OCI-LY3 (cell line): Measurements from ENCODE around the gene TNNT3.

Experiments used
- H2AFZ ChIP-seq: fragments of 200-600, 300-600 bp; shearing (Covaris generic); 2 replicates; pipeline ENCODE4 v1.6.0; 2014; ENCODE audit warnings: antibody characterized with exemption, low read depth, low read length
- H3K27ac ChIP-seq: fragments of 200-600, 300-600 bp; sonication (generic); 2 replicates; pipeline ENCODE4 v1.5.1; 2014; ENCODE audit warnings: mild to moderate bottlenecking, low read length, moderate library complexity, mixed read lengths
- H3K27me3 ChIP-seq: fragments of 200-600, 300-600 bp; sonication (generic); 2 replicates; pipeline ENCODE4 v1.6.1; 2014; ENCODE audit warnings: low read depth, low read length, mixed read lengths
- H3K36me3 ChIP-seq: fragments of 200-600, 300-600 bp; sonication (generic); replicated peaks from 2 replicates; pipeline ENCODE3; 2014; ENCODE audit warnings: low read depth, low read length, mixed read lengths
- H3K4me1 ChIP-seq: fragments of 300-600, 200-600 bp; sonication (generic); 2 replicates; pipeline ENCODE4 v1.6.1; 2014; ENCODE audit warnings: low read length, mixed read lengths
- H3K4me2 ChIP-seq: fragments of 200-600, 300-600 bp; sonication (generic); 2 replicates; pipeline ENCODE4 v1.6.1; 2014; ENCODE audit warnings: low read length, mixed read lengths
- H3K4me3 ChIP-seq: fragments of 300-600, 200-600 bp; sonication (generic); 2 replicates; pipeline ENCODE4 v1.5.1; 2014; ENCODE audit warnings: antibody characterized with exemption, mild to moderate bottlenecking, low read length, moderate library complexity
- H3K79me2 ChIP-seq: fragments of 300-600, 200-600 bp; shearing (Covaris generic); 2 replicates; pipeline ENCODE4 v1.6.1; 2014; ENCODE audit warnings: mild to moderate bottlenecking, low read length, mixed read lengths
- H3K9ac ChIP-seq: fragments of 300-600, 200-600 bp; shearing (Covaris generic); 2 replicates; pipeline ENCODE4 v1.6.0; 2014; ENCODE audit warnings: mild to moderate bottlenecking, low read length, moderate library complexity
- H3K9me3 ChIP-seq: fragments of 200-600, 300-600 bp; shearing (Covaris generic); 2 replicates; pipeline ENCODE4 v1.6.1; 2014; ENCODE audit warnings: low read length, mixed read lengths; ENCODE audit not compliant: insufficient read depth
- H4K20me1 ChIP-seq: fragments of 200-600, 300-600 bp; sonication (generic); 2 replicates; pipeline ENCODE4 v1.6.1; 2016; ENCODE audit warnings: low read length, mixed read lengths; ENCODE audit not compliant: insufficient read depth
- CTCF ChIP-seq: fragments of 200-600, 300-600 bp; sonication (generic); IDR thresholded peaks from 2 replicates; pipeline ENCODE4 v1.5.1; 2014; ENCODE audit warnings: antibody characterized with exemption, low read length, low read depth
- EZH2phosphoT487 ChIP-seq: fragments of 200-600 bp; shearing (Covaris generic); IDR thresholded peaks from 2 replicates; pipeline ENCODE4 v1.6.1; 2018; ENCODE audit warnings: antibody characterized with exemption, mixed run types, low read depth

The TNNT3 gene

GRCh38 chr11:1947592-1948237, 28.2 kb downstream of the TNNT3 start:
- Histone ChIP-seq H2AFZ (no peak overlapping the region), H3K9me3 (no peaks in the 10 kb centered on the region), H3K79me2 (no peaks in the 10 kb centered on the region), H3K27me3 (no peaks in the 10 kb centered on the region), H3K36me3 (no peaks in the 10 kb centered on the region), H3K9ac (no peak overlapping the region), H3K27ac (no peak overlapping the region), H4K20me1 (no peaks in the 10 kb centered on the region), H3K4me2 (no peak overlapping the region), H3K4me1 (no peaks in the 10 kb centered on the region), H3K4me3 (no peak overlapping the region)
- no peak for TF ChIP-seq CTCF
- TF ChIP-seq EZH2phosphoT487 = no peak

GRCh38 chr11:1948389-1948788, 28.9 kb downstream of the TNNT3 start:
- Histone ChIP-seq H3K27me3 (no peaks in the 10 kb centered on the region), H3K9ac (no peak overlapping the region), H4K20me1 (no peaks in the 10 kb centered on the region), H3K4me3 (no peak overlapping the region), H3K4me2 (no peak overlapping the region), H3K4me1 (no peaks in the 10 kb centered on the region), H3K79me2 (no peaks in the 10 kb centered on the region), H2AFZ (no peak overlapping the region), H3K36me3 (no peaks in the 10 kb centered on the region), H3K9me3 (no peaks in the 10 kb centered on the region), H3K27ac (no peak overlapping the region)
- TF ChIP-seq EZH2phosphoT487 (no peak), CTCF (no peak)

- no peak overlapping the region for H3K4me2 ChIP-seq
- H2AFZ ChIP-seq = no peak overlapping the region
- TF ChIP-seq CTCF = no peak
- TF ChIP-seq EZH2phosphoT487 = no peak
- no peaks in the 10 kb centered on the region for H3K4me1 ChIP-seq
- no peaks in the 10 kb centered on the region for H4K20me1 ChIP-seq
- H3K36me3 ChIP-seq = no peaks in the 10 kb centered on the region
- H3K4me3 ChIP-seq = no peak overlapping the region
- H3K9ac ChIP-seq = no peak overlapping the region
- no peaks in the 10 kb centered on the region for H3K9me3 ChIP-seq
- H3K27ac ChIP-seq = no peak overlapping the region
- no peaks in the 10 kb centered on the region for H3K79me2 ChIP-seq
- no peaks in the 10 kb centered on the region for H3K27me3 ChIP-seq
Measured at GRCh38 chr11:1949302-1949701, 29.8 kb downstream of the TNNT3 start.

GRCh38 chr11:1949922-1950321, 30.4 kb downstream of the TNNT3 start:
- Histone ChIP-seq H2AFZ (no peak overlapping the region), H3K79me2 (no peaks in the 10 kb centered on the region), H3K36me3 (no peaks in the 10 kb centered on the region), H3K4me1 (no peaks in the 10 kb centered on the region), H3K9ac (no peak overlapping the region), H3K27me3 (no peaks in the 10 kb centered on the region), H3K4me3 (no peak overlapping the region), H4K20me1 (no peaks in the 10 kb centered on the region), H3K27ac (no peak overlapping the region), H3K4me2 (no peak overlapping the region), H3K9me3 (no peaks in the 10 kb centered on the region)
- TF ChIP-seq CTCF (no peak), EZH2phosphoT487 (no peak)
